IMR-90 (cell line): ENCODE data around the gene ZNF641.

ENCODE experiments used
- BHLHE40 ChIP-seq: fragments of 150-350 bp; IDR thresholded peaks from 2 replicates; pipeline ENCODE4 v1.6.1; 2016; ENCODE audit warnings: mild to moderate bottlenecking, low read depth, low read length
- MAFK ChIP-seq: IDR thresholded peaks from 2 replicates; pipeline ENCODE4 v1.6.1; 2012; ENCODE audit warnings: low read depth, low read length, improper control_type of control experiment
- NFE2L2 ChIP-seq: fragments of 150-350 bp; IDR thresholded peaks from 2 replicates; pipeline ENCODE4 v1.6.1; 2016; ENCODE audit warnings: low read depth, mild to moderate bottlenecking, low read length
- POLR2A ChIP-seq: IDR thresholded peaks from 2 replicates; pipeline ENCODE4 v1.6.1; 2012; ENCODE audit warnings: mild to moderate bottlenecking, low read depth, low read length
- RFX5 ChIP-seq: IDR thresholded peaks from 2 replicates; pipeline ENCODE4 v1.8.0; 2012; ENCODE audit warnings: low read depth, mild to moderate bottlenecking, low read length, moderate library complexity
- TF ChIP-seq, protein P1 (sequence below): conservative IDR thresholded peaks from 2 replicates; pipeline ENCODE4 v1.5.1; 2012; ENCODE audit warnings: mild to moderate bottlenecking, low read depth, low read length, improper control_type of control experiment
- TF ChIP-seq, protein P2 (sequence below): fragments of 150-350 bp; IDR thresholded peaks from 2 replicates; pipeline ENCODE4 v1.6.1; 2016; ENCODE audit warnings: low read depth, mild to moderate bottlenecking, low read length, moderate library complexity, borderline replicate concordance

DNA sequence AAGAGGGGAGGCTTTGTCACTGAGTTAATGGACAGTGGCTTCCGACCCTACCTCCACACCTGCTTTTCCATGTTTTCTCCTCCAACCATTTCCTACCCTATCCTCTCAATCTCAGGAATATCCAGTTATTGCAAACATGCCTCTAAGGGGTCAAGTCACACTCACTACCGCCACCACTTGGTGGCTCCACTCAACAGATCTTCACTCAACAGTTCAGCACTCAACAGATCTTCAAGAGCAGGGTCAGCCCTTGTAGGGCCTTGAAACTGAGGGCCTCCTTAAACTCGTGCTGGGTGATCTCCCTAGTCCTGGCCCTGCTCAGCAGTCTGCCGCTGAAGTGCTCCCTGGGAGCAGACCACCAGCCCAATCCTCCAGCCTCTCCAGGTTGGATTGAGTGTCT lies 14.2 kb downstream of the ZNF641 start:
- TF ChIP-seq POLR2A (no peak), NFE2L2 (no peak), MAFK (no peak), RFX5 (no peak), BHLHE40 (no peak)
- TF ChIP-seq, protein P1, sequence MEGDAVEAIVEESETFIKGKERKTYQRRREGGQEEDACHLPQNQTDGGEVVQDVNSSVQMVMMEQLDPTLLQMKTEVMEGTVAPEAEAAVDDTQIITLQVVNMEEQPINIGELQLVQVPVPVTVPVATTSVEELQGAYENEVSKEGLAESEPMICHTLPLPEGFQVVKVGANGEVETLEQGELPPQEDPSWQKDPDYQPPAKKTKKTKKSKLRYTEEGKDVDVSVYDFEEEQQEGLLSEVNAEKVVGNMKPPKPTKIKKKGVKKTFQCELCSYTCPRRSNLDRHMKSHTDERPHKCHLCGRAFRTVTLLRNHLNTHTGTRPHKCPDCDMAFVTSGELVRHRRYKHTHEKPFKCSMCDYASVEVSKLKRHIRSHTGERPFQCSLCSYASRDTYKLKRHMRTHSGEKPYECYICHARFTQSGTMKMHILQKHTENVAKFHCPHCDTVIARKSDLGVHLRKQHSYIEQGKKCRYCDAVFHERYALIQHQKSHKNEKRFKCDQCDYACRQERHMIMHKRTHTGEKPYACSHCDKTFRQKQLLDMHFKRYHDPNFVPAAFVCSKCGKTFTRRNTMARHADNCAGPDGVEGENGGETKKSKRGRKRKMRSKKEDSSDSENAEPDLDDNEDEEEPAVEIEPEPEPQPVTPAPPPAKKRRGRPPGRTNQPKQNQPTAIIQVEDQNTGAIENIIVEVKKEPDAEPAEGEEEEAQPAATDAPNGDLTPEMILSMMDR, result no peak
- TF ChIP-seq, protein P2, sequence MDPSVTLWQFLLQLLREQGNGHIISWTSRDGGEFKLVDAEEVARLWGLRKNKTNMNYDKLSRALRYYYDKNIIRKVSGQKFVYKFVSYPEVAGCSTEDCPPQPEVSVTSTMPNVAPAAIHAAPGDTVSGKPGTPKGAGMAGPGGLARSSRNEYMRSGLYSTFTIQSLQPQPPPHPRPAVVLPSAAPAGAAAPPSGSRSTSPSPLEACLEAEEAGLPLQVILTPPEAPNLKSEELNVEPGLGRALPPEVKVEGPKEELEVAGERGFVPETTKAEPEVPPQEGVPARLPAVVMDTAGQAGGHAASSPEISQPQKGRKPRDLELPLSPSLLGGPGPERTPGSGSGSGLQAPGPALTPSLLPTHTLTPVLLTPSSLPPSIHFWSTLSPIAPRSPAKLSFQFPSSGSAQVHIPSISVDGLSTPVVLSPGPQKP, result no peak
